ENCODE measurements around the gene MEOX1.

Gene MEOX1

DNA sequence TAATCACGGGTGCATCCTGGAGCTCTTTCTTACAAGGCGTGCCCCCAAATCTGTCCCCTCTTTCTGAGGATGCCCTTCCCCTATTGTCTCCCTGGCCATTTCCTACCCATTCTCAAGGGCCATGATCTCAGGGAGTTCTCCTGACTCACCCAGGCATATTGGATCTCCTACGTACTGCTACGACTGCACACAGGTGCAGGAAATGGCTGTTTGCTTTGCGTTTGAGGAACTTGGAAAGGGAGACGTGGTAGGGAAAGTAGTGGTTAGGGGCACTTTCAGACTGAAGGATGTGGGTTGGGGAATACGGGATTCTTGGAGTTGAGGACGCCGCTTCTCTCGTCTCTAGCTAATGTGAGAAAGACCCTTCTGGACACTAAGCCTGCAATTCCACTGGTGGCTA is 18.7 kb upstream of the MEOX1 start:
- DNase-seq (ENCODE audit: low spot score): no peak

DNA sequence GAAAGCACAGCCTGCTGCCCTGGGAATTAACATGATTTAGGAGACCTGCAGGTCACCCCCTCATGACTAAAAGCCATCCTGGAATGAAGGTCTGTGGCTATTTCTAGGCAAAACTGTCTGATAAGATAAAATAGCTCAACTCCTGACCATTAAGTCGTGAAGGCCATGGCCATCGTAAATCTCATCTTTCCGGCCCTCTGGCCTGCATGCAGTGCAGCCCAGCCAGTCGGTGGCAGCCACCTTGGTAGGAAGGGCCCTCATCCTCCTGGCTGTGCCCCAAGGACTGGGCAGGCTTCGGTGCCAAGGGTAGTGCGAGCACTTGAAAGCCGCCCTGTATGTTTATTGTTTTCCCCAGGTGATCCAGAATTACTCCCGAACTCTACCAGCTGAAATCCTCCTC is 18.2 kb upstream of the MEOX1 start:
- no peak for DNase-seq (ENCODE audit: low spot score)

DNA sequence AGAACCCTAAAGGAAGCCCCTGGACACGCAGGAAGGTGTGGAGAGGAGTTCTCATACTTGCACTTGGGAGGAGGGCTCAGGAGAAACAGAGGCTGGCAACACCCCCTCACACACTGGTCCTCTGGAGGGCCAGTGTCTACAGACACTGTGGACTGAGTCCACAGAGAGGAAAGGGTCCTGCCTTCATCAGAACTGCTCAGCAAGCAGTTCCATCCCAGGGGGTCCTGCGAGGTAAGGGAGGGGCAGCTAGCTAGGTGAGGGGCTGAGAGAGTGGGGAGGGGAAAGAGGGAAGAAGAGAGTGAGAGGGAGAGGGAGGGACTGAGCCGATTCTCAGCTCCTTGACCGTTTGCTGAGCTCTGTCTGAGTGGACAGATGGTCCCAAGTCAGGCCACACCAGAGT is 17.7 kb upstream of the MEOX1 start:
- no peak for DNase-seq (ENCODE audit: low spot score)

DNA sequence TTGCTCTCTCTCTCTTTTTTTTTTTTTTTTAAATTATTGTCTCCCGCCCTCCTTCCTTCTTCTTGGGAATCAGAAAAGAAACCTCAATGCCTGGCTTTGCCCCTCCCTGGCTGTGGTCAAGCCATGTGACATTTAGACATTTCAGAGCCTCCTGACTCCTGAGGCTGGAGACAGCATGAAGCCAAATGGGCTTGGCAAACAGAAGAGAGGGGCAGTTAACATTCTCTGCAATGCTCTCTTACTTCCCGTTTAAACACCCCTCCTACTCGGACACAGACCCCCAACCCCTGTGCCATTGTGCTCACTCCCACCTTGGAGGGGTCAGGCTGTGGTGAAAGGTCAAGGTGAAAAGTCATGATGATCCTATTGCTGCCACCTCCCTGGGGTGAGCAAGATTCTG is 14.7 kb upstream of the MEOX1 start:
- peak; percentile 54 for DNase-seq (ENCODE audit: low spot score)

DNA sequence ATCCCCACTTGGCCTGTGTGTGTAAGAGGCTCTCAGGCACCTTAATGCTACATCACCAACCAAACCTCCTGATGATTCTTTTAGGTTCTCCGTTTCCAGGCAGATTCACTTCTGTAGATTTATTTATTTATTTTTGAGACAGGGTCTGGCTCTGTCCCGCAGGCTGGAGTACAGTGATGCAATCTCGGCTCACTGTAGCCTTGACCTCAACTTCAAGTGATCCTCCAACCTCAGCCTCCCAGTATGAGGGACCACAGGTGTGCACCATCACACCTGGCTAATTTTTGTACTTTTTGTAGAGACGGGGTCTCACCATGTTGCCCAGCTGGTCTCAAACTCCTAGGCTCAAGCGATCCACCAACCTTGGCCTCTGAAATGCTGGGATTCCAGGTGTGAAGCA is 12.7 kb upstream of the MEOX1 start:
- no peak for DNase-seq (ENCODE audit: low spot score)

DNA sequence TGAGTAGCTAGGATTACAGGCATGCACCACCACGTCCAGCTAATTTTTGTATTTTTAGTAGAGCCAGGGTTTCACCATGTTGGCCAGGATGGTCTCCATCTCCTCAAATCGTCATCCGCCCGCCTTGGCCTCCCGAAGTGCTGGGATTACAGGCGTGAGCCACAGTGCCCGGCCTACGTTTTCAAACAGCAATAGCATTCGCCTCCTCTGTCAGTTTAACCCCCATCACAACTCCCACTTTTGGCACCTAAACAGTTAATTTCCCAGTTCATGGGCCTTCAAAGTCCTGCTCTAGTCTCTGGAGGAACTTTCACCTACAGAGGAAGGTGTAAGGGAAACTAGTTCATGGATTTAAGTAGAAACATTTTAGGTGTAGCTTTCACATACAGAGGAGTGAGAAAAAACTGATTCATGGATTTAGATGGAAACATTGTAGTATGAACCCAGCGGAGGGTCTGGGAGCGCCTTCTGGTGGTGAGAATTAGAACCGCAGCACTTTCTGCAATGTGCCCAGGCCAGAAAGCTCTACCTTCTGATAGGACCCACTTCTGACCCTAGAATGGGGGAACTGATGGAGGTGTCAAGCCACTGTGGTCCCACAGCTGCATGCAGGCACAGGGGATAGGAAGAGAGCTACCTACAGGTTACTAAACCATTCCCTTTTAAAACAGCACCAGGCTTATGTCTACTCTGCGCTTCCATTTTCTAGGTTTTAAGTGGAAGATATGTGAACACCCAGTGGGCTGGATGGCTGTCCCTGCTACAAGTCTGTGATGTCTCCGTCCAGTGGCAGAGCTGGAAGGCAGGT is 12.0 kb upstream of the MEOX1 start:
- DNase-seq (ENCODE audit: low spot score): peak; percentile 85

DNA sequence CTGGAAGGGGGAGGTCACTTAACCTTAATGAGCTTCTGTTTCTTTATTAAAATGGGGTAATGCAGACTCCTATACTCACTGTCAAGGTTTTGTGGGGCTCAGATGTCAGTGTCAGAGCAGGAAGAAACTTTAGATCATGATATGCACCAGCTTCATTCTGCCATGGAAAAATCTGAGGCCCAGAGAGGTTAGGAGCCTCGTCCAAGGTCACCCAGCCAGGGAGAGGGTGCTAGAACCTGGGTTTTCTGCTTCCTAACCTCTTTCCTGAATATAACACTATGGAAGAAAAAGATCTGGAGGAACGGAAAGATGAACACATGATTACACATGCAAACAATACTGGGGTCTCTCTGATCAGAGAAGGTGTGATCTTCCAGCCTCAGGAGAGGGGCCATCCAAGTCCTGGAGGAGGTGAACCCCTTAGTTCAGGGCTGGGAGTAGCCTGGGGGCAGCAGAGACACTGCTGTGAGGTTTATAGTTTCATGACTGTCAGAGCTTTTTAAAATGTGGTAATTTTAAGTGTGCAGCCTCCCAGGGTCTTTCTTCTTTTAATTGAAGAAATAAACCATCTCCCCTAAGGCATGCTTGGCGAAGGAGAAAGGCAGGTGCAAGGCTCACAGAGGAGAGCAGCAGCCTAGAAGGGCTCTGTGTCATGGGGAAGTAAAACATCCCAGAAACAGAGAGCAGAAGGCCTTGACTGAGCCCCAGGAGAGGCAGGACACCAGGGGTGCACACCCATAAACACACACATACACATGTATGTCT is 10.2 kb upstream of the MEOX1 start:
- DNase-seq (ENCODE audit: low spot score): no peak

DNA sequence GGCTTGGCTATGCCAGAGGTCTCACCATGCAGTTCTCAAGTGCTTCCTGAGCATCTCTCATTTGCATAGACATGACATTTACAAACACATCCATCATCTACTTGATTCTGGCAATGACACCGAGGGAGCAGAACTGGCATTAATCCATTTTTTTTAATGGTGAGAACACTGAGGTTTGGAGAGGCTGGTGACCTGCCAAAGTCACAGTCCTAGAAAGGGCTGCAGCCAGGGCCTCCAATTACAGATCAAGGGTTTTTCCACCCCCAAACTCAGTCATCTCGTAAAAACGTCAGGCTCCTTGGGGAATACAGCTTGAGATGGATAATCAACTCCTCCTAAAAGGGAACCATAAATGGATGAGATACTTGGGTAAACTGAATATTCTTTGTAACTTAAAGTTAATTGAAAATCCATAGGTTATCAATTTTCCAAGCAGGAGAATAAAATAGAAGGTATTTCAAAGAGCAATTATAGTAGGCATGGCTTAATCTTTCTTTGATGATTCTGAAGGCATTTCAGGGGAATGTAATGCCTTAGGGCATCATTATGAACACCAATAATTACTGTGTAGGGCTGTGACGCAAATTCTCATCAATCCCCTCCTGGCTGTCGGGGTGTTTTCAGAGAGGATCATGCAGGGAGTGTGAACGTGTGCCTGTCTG is 9.4 kb upstream of the MEOX1 start:
- peak; percentile 59 for DNase-seq (ENCODE audit: low spot score)

DNA sequence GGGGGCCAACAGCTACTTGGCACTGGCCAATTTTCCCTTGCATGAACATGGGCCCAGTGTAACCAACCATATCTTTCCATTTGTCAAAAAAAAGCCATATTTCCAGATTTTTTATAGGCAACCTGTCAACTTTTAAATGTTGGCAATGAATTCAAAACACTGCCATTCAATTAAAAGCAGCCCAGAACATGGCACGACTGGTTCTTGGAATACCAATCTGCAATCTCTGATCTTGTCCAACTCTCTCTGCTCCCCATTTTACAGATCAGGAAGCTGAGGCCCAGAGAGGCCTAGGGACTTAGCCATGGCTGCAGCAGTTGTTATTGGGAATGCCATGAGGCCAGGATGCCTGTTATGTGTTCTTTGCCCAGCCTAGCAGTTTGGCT is 8.9 kb upstream of the MEOX1 start:
- no peak for DNase-seq (ENCODE audit: low spot score)

DNA sequence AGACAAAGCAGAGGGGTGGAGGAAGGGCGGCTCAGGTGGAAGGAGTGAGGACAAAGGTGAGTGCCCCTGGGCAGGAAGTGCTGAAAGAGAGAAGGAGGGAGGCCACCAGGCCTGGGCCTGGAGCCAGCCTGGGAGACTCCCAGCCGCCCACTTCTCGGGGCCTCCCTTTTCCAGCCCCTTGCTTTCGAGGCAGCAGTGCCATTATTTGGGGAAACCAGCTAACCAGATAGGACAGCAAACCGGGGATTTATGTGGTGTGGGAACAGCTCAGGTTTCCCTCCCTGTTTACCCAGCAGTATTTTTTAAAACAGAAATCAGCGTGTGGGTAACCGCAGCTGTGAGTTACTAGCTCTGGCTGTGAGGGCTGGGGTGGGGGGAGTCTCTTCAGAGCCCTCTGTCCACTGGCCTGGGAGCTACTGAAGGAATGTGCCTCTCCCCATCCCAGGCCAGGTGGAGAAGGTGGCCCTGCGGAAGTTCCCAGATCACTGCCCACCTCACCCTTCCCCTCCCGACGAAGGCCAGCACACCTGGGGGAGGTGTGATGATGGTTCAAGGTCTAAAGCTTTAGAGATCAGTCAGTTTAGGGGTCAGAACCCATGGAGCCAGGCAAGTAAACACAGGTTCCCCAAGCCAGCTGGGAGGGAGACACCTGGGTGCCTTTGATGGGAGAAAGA is 8.4 kb upstream of the MEOX1 start:
- no peak for DNase-seq (ENCODE audit: low spot score)

DNA sequence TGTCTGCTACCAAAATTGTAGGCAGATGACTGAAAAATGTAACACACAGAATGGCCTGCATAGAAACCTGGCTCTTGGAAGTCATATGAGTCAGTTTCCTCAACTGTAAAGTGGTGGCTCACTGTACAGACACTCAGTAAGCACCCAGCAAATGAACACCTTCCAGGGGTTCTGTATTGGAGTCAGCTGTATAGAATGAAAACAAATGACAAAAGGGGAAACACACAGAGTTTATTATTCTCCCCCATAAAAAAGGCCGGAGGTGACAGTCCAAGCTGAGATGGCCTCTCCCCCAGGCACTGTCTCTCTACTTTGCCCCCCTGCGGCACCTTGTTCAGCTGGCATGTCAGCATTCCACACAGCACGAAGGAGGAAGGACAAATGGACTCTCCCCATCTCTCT is 6.2 kb upstream of the MEOX1 start:
- DNase-seq (ENCODE audit: low spot score): peak; percentile 59

DNA sequence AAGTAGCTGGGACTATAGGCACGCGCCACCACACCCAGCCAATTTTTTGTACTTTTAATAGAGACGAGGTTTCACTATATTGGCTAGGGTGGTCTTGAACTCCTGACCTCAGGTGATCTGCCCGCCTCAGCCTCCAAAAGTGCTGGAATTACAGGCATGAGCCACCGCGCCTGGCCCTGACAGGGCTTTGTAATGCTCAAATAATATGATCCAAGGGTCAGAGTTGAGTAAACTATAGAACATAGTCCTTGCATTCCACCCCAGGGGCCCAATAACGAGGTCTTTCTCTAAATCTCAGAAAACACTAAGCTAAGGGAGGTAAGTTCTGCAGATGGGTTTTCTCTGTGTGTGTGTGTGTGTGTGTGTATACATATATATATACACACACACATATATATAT is 5.8 kb upstream of the MEOX1 start:
- DNase-seq (ENCODE audit: low spot score): no peak

DNA sequence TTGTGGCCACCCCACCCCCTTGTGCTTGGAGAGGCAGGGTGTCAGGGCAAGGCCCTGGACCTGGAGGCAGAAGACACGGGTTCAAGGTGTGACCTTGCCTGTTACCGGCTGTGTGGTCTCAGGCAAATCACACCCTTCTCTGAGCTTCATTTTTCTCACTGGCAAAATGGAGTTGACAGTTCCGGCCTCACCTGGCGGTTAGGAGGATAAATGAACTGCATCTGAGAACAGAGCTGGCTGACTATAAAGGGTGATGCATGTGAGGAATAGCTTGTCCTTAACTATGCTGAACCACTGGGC is 4.2 kb upstream of the MEOX1 start:
- no peak for DNase-seq (ENCODE audit: low spot score)

DNA sequence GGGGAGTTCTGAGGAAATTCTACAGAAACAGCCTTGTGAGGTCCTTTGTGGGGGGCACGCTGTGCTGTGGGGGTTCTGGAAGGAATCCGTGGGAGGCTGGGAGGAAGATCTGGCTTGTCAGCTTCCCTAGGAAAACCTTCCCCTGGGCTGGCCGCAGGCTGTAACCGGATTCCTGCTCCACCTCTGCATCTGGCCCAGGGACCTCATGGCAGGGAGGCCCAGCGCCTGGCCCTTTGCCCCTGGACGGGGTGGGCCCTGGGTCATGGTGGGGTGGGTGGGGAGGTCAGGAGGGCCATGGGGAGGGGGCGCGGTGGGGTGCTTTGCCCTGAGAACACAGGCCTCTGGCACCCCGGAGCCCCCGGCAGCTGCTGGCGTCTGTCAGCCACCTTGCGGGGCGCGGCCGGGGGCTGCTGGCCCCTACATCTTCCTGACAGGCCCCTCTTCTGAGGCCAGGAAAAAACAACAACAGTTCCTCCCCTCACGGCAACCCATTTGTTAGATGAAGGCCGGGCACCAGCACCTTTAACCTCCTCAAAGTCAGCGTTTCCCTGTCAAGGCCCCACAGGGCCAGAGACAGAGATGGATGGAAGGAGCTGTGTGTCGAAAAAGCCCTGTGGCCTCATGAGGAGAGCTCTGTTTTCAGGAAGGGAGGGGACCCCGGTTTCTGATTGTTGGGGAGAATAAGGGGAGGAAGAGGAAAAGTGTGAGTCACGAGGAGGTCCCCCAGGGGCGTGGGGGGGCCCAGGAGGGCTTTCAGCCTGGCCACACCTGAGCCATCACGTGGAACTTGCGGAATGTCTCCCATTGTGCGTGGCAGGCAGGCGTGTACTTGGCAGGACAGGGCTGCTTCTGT is 3.6 kb upstream of the MEOX1 start:
- no peak for DNase-seq (ENCODE audit: low spot score)

DNA sequence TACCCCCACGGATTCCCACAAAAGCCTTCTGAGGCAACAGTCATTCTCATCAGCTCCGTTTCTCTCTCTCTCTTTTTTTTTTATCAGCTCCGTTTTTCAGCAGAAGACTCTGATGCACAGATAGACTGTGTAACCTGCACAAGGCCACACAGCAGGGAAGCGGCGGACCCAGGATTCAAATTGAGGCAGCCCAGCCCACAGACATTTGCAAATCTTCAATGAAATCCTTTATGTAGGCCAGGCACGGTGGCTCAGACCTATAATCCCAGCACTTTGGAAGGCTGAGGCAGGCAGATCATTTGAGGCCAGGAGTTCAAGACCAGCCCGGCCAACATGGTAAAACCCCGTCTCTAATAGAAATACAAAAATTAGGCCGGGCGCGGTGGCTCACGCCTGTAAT is 2.4 kb upstream of the MEOX1 start:
- no peak for DNase-seq (ENCODE audit: low spot score)

DNA sequence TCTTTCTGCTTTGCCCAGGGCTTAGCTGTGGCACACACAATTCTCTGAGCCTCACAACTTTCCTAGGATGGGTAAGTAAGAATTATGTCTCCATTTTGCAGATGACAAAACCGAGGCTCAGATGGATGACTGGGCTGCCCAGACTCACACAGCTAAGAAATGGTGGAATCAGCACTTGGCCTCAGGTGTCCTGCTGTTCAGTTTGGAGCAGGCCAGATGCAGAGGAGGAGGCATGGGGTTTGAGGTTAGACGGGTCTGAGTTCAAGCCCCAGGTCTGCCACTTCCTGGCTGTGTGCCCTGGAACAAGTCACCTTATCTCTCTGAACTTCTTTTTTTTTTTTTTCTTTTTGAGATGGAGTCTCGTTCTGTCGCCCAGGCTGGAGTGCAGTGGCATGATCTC is 1.7 kb upstream of the MEOX1 start:
- DNase-seq (ENCODE audit: low spot score): no peak

DNA sequence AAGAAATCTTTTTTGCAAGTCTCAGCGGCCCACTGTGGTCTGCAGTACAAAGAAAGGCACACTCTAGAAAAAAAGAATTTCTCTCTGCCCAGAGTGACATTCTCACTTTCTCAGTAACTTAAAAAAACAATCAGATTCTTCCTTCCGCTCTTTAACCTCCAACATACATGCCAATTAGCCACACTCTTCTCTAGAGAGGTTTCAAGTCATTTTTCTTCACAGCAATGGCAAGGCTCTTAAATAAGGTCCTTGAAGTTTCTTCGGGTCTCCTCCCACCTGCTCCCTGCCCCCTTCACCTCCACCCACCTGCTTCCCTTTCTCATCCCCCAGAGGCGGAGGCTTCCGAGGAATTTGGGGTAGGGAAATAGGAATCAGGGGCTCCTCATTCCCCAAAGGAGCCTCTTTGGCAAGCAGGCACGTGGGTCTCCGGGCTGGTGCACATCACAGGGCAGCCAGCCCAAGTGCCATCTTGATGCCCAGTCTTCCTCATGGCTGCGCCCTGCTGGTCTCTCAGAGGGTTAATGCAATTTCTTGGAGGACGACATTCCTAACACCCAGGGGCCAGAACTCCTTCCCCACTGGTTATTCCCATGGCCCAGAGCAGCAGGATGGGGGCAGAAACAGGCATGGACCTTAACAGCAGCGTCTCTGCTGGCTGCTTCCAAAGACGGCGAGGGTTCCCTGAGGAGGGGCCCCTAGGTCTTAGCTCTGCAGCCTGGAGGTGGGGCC is 855 bp upstream of the MEOX1 start:
- no peak for DNase-seq (ENCODE audit: low spot score)

DNA sequence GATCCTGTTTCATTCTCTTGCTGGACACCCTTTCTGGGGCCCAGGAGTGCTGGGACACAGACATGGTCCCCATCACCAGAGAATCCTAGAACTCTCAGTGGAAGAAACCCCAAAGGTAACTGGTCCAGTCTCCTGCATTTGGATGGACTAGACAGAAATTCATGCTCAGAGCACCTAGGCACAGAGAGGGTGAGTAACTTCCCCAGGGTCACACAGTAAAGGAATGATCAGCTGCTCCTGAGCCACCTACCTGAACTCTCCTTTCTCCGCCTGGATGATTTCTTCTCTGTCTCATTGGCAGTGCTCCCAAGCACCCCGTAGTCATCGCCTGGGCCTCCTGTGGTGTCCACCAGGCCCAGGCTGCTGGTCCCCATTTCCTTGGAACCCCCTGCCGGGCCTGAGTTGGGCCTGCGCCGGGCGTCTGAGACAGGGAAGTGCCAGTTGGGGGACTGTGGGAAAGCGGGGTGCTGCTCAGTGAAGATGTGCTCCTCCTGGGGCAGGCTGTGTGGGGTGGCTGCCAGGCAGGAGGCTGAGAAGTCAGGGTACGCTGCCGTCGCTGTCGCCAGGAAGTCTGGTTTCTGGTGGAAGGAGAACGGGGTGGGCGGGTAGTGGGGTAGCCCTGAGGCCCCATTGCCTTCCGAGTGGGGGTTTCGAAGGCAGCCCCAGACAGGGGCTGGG is 767 bp downstream of the MEOX1 start:
- no peak for DNase-seq (ENCODE audit: low spot score)

DNA sequence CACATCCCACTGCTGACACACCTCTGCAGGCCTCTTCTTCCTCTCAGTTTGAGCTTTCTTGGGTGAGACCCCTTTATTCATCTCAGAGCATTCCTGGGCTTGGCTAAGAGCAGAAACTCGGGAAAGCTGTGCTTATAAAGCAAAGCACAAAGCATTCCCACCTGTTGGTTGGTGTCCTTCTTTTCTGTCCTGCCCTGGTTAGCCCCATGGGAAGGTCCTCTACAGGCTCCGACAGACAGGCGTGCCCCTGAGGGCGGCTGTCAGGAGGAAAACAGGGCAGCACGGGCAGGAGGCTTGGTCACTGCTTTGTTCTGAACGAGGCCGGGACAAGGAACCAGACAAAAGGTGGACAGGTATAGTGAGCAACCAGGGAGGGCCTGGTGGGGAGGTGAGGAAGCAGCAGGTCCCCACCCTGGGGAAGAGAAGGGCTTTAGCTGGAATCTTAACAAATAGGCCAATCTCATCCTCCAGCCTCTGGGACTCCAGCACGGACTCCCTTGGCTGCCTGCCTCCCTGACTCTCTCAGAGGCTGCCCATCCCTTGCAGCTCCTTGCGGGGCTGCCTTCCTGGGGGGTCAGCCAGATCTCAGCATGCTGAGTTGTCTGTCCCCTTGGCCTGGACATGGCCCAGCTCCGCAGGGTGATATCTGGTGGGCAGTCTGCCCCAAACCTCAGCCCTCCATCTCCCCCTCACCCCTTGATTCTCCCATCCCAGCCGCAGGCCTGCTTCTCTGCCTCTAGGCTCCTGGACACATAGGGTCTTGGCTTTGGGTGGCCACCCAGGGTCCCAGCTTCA is 1.7 kb downstream of the MEOX1 start:
- no peak for DNase-seq (ENCODE audit: low spot score)

DNA sequence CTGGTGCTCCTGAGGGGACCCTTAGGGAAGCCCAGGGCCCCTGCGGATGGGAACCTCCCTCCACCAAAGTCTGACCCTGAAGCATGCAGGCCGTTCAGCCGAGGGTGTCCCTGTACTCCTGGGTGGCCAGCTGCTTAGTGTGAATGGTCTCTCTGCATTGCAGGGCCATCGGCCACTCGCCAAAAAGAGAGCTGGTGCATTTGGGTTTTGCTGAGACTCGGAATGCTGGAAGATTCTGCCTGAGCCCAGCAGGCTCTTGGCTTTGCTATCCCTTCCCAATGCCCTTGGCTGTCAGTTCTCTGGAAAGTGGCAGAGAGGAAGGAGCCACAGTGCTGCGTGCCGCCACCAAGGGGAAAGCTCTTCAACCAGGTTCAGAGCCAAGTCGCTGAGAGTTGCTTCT is 2.8 kb downstream of the MEOX1 start:
- DNase-seq (ENCODE audit: low spot score): no peak
